ENCODE results near the gene GPR89B. TPM values are rescaled to one million over a fixed set of nuclear protein-coding genes. Genes with fewer than 3 reads are reported as not detected.
A peak's percentile ranks its signal among the peaks of the same experiment; 100 is the strongest.
"Not testable (repeated sequence)": the region's sequence is repeated elsewhere in the genome, so short reads cannot be mapped to it uniquely, and the experiment has no call there.

GPR89B gene
- total and polyA plus RNA-seq, 9 of the 15 experiments (the other 6 are each of a cell fraction or from before 2014, with no cell fraction given): 9.3 to 39.3 (median 19.6) TPM

DNA sequence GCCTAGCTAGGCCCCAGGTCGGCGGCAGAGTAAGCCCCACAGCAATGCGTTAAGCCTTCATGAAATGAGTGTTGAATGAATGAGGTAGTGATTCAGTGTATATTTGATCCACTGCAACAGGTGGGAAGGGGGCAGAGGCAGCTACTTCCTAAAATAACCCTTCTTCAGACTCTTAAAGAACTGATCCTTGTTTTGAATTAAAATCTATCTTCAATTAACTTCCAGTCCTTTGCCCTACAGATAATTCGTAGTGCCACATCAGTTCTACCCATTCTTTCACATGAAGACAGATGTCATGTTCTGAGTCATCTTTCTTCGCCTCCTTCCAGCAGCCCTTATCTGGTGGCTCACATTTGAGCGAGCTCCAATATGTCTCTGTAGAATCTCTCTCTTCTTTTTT lies 1.0 kb upstream of the GPR89B start:
- H3K4me2 ChIP-seq (ENCODE audit: insufficient read depth, low read length); CTCF ChIA-PET (ENCODE audit: low intra/inter-chr PET ratio); intact Hi-C loops (cut with micrococcal nuclease); H3K4me3 ChIP-seq; BruUV-seq (replicated peaks); H3K9ac ChIP-seq (ENCODE audit: insufficient read depth in 1 of 2, low read depth in 2 of 2, low read length in 2 of 2); in situ Hi-C loops (cut with MboI); H3K27me3 ChIP-seq (ENCODE audit: control insufficient read depth in 2 of 2, insufficient read depth in 2 of 2, low read length in 2 of 2); H3K36me3 ChIP-seq (ENCODE audit: control insufficient read depth, insufficient read depth, low read length); POLR2A ChIA-PET; H3K9me3 ChIP-seq (replicated peaks; ENCODE audit: control insufficient read depth, insufficient read depth, low read depth, low read length); H3K4me1 ChIP-seq (replicated peaks in 1 of 2; ENCODE audit: control insufficient read depth in 2 of 2, insufficient read depth in 2 of 2, low read length in 2 of 2); H3K9me1 ChIP-seq (ENCODE audit: control insufficient read depth, insufficient read depth, low read length); H4K20me1 ChIP-seq (replicated peaks; ENCODE audit: control insufficient read depth, insufficient read depth, low read length); TF ChIP-seq TEAD4 (CRISPR knock-in tag; IDR thresholded peaks at IDR 0.05; ENCODE audit: borderline replicate concordance): not testable (repeated sequence)
- H3K79me2 ChIP-seq (ENCODE audit: control insufficient read depth, insufficient read depth, low read length): peaks cover 28% of the 10 kb centered on the region
- H2AFZ ChIP-seq (ENCODE audit: low read depth, low read length): 0 out of 2 replicates have a peak overlapping the region, but pooled peaks have one; percentile 45
- H3K27ac ChIP-seq (ENCODE audit: extremely low read depth, low read depth, low read length): peak overlapping the region; percentile 39; the same call in 2 of the 3 replicates
- ATAC-seq (peak; percentile 42), DNase-seq (ENCODE audit: extremely low read depth in 1 of 4, low spot score in 3 of 4) (peak in 1 of 4 experiments; percentile 26), FAIRE-seq (peak; percentile 94)
- WGBS (ENCODE audit: insufficient coverage, low coverage, missing lambda C conversion rate): 0% methylated on average over 1 of the region's 6 CpGs
- peak; percentile 72 for TF ChIP-seq CBFA2T3 (IDR thresholded peaks at IDR 0.05)
- TF ChIP-seq TEAD4 (IDR thresholded peaks at IDR 0.05; ENCODE audit: low read length): peak; percentile 17; the same call in 1 of the 2 replicates
- TF ChIP-seq DPF2 (IDR thresholded peaks at IDR 0.05): peak; percentile 67
- TF ChIP-seq, protein P1, sequence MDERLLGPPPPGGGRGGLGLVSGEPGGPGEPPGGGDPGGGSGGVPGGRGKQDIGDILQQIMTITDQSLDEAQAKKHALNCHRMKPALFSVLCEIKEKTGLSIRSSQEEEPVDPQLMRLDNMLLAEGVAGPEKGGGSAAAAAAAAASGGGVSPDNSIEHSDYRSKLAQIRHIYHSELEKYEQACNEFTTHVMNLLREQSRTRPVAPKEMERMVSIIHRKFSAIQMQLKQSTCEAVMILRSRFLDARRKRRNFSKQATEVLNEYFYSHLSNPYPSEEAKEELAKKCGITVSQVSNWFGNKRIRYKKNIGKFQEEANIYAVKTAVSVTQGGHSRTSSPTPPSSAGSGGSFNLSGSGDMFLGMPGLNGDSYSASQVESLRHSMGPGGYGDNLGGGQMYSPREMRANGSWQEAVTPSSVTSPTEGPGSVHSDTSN (CRISPR knock-in tag; IDR thresholded peaks at IDR 0.05; ENCODE audit: low read depth): not testable (repeated sequence)
- TF ChIP-seq, protein P1 (tag; conservative IDR thresholded peaks at IDR 0.05; ENCODE audit: low read depth): peak; percentile 38; the same call in 1 of the 2 replicates
- TF ChIP-seq FOSL1 (tag; conservative IDR thresholded peaks at IDR 0.05): peak; percentile 58; the same call in 1 of the 2 replicates
- peak; percentile 45; the same call in 1 of the 2 replicates for TF ChIP-seq TAL1 (IDR thresholded peaks at IDR 0.05)
- peak; percentile 21; the same call in 1 of the 2 replicates for TF ChIP-seq JUND (IDR thresholded peaks at IDR 0.05; ENCODE audit: borderline replicate concordance, low read depth, low read length)
- 0 out of 3 replicates have a peak, but pooled peaks have one; percentile 17 for TF ChIP-seq JUND (tag; IDR thresholded peaks at IDR 0.05; ENCODE audit: borderline replicate concordance, low read depth, low read length)
- peak; percentile 63 for TF ChIP-seq CBFA2T2 (conservative IDR thresholded peaks at IDR 0.05)
- TF ChIP-seq ARID1B (IDR thresholded peaks at IDR 0.05): peak; percentile 52
- 0 out of 2 replicates have a peak, but pooled peaks have one; percentile 53 for TF ChIP-seq SMARCA4 (IDR thresholded peaks at IDR 0.05)
- peak; percentile 52 for TF ChIP-seq MEIS2 (IDR thresholded peaks at IDR 0.05; ENCODE audit: partially characterized antibody)
- TF ChIP-seq, protein P2, sequence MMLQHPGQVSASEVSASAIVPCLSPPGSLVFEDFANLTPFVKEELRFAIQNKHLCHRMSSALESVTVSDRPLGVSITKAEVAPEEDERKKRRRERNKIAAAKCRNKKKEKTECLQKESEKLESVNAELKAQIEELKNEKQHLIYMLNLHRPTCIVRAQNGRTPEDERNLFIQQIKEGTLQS (IDR thresholded peaks at IDR 0.05): 0 out of 2 replicates have a peak, but pooled peaks have one; percentile 15
- TF ChIP-seq, protein P2 (CRISPR knock-in tag; conservative IDR thresholded peaks at IDR 0.05): not testable (repeated sequence)

Measured in K562 (cell line).